GM04504 (cell line): ENCODE measurements around the gene SND1.

ENCODE experiments used
- DNase-seq: peaks from one replicate; pipeline ENCODE4 v3.0.0-alpha.2; 2012; ENCODE audit warnings: low read depth

SND1 gene

GRCh38 chr7:127651556-127652332 lies at the start of gene SND1:
TSS of gene SND1 (plus strand) at chr7:127652194. CDS start at chr7:127652374, 180 bp downstream.
- DNase-seq, result peak; percentile 99

GRCh38 chr7:127608446-127608845 lies 43.5 kb upstream of the SND1 start:
- no peak for DNase-seq

- DNase-seq, result no peak
Observed at GRCh38 chr7:127609297-127609696, 42.7 kb upstream of the SND1 start.

- DNase-seq, result no peak
Observed at GRCh38 chr7:127612263-127612662, 39.7 kb upstream of the SND1 start.

- no peak for DNase-seq
Observed at GRCh38 chr7:127616724-127617123, 35.3 kb upstream of the SND1 start.

GRCh38 chr7:127618042-127618441 lies 34.0 kb upstream of the SND1 start, which contains the start of gene PAX4:
TSS of gene PAX4 (minus strand) at chr7:127618142. CDS start at chr7:127615928, 2,214 bp downstream.
- no peak for DNase-seq

GRCh38 chr7:127618775-127619174 lies 33.2 kb upstream of the SND1 start:
- no peak for DNase-seq

GRCh38 chr7:127619681-127620405 lies 32.2 kb upstream of the SND1 start:
- DNase-seq, result no peak

- no peak for DNase-seq
Observed at GRCh38 chr7:127620406-127621233, 31.4 kb upstream of the SND1 start.

GRCh38 chr7:127625331-127625730 lies 26.7 kb upstream of the SND1 start:
- DNase-seq, result no peak

- DNase-seq, result no peak
Observed at GRCh38 chr7:127628445-127628844, 23.5 kb upstream of the SND1 start.

- no peak for DNase-seq
Observed at GRCh38 chr7:127629268-127629854, 22.6 kb upstream of the SND1 start.

GRCh38 chr7:127632276-127632910 lies 19.6 kb upstream of the SND1 start:
- peak; percentile 71 for DNase-seq

- DNase-seq, result no peak
Observed at GRCh38 chr7:127635659-127636285, 16.2 kb upstream of the SND1 start.

- no peak for DNase-seq
Observed at GRCh38 chr7:127638197-127638596, 13.8 kb upstream of the SND1 start.

- no peak for DNase-seq
Observed at GRCh38 chr7:127644484-127644883, 7.5 kb upstream of the SND1 start.

GRCh38 chr7:127647636-127648035 lies 4.4 kb upstream of the SND1 start:
- DNase-seq, result no peak

GRCh38 chr7:127648986-127649385 lies 3.0 kb upstream of the SND1 start:
- DNase-seq, result no peak

- DNase-seq, result no peak
Observed at GRCh38 chr7:127650847-127651555, 993 bp upstream of the SND1 start.
